ENCODE results near the gene ITGB4. TPM values are rescaled to one million over a fixed set of nuclear protein-coding genes. Genes with fewer than 3 reads are reported as not detected.

Gene ITGB4
- total and polyA plus RNA-seq, 2 of the 13 experiments (the other 11 are each of a cell fraction or from before 2014, with no cell fraction given), result 6.9 to 14.5 TPM

DNA sequence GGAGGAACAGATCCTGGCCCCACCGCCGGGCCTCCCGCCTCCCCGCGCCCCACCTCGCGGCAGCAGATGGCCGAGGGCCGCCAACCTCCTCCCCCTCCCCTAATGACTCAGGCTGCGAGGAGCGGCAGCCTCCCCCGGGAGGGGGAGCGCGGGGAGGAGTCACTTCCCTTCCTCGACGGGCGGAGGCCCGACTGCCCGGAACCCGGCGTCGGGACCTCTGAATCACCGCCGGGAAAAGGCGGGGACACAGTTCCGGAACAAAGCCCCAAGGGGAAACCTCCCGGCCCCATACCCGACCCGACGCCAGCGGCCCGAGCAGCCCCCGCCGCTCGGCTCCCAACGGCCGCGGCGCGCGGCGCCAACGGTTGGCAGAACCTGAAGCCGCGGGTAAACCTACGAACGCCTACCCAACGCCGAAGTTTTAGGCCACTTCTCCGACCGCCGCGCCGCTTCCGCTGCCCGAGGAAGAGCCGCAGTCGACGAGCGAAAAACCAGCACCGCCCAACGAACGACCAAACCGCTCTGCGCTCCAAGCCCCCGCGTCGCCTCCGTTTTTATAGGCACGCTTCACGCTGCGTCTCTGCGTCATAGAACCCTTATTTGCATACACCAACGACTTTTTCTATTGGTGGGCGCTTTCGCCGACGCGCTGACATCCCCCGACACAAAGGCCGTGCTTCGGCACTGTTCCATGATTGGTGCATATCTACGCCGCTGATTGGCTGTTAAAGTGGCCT lies 58.2 kb downstream of the ITGB4 start (continued):
- peak; percentile 96 for TF ChIP-seq ZNF563 (CRISPR knock-in tag; IDR thresholded peaks at IDR 0.05)
- TF ChIP-seq PHB2 (IDR thresholded peaks at IDR 0.05; ENCODE audit: partially characterized antibody), result no peak
- peak; percentile 87 for TF ChIP-seq FOSL2 (CRISPR knock-in tag; IDR thresholded peaks at IDR 0.05)
- TF ChIP-seq, protein P1, sequence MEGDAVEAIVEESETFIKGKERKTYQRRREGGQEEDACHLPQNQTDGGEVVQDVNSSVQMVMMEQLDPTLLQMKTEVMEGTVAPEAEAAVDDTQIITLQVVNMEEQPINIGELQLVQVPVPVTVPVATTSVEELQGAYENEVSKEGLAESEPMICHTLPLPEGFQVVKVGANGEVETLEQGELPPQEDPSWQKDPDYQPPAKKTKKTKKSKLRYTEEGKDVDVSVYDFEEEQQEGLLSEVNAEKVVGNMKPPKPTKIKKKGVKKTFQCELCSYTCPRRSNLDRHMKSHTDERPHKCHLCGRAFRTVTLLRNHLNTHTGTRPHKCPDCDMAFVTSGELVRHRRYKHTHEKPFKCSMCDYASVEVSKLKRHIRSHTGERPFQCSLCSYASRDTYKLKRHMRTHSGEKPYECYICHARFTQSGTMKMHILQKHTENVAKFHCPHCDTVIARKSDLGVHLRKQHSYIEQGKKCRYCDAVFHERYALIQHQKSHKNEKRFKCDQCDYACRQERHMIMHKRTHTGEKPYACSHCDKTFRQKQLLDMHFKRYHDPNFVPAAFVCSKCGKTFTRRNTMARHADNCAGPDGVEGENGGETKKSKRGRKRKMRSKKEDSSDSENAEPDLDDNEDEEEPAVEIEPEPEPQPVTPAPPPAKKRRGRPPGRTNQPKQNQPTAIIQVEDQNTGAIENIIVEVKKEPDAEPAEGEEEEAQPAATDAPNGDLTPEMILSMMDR (CRISPR knock-in tag; IDR thresholded peaks at IDR 0.05), result no peak
- TF ChIP-seq MLX (CRISPR knock-in tag; IDR thresholded peaks at IDR 0.05), result peak; percentile 61
- peak; percentile 67 for TF ChIP-seq SKI (IDR thresholded peaks at IDR 0.05; ENCODE audit: partially characterized antibody)
- TF ChIP-seq MTERF4 (CRISPR knock-in tag; IDR thresholded peaks at IDR 0.05), result peak; percentile 95
- peak; percentile 77; the same call in 1 of the 2 replicates for TF ChIP-seq NFATC3 (CRISPR knock-in tag; IDR thresholded peaks at IDR 0.05)
- TF ChIP-seq SIN3B (IDR thresholded peaks at IDR 0.05; ENCODE audit: low read length), result peak; percentile 65; the same call in 1 of the 2 replicates
- TF ChIP-seq RFXANK (CRISPR knock-in tag; IDR thresholded peaks at IDR 0.05), result peak; percentile 80; the same call in 1 of the 2 replicates
- TF ChIP-seq ONECUT2 (CRISPR knock-in tag; IDR thresholded peaks at IDR 0.05), result peak; percentile 55; the same call in 1 of the 2 replicates
- TF ChIP-seq ZBTB25 (CRISPR knock-in tag; IDR thresholded peaks at IDR 0.05), result peak; percentile 50
- TF ChIP-seq HMG20B (CRISPR knock-in tag; conservative IDR thresholded peaks at IDR 0.05), result peak; percentile 68
- TF ChIP-seq, protein P2, sequence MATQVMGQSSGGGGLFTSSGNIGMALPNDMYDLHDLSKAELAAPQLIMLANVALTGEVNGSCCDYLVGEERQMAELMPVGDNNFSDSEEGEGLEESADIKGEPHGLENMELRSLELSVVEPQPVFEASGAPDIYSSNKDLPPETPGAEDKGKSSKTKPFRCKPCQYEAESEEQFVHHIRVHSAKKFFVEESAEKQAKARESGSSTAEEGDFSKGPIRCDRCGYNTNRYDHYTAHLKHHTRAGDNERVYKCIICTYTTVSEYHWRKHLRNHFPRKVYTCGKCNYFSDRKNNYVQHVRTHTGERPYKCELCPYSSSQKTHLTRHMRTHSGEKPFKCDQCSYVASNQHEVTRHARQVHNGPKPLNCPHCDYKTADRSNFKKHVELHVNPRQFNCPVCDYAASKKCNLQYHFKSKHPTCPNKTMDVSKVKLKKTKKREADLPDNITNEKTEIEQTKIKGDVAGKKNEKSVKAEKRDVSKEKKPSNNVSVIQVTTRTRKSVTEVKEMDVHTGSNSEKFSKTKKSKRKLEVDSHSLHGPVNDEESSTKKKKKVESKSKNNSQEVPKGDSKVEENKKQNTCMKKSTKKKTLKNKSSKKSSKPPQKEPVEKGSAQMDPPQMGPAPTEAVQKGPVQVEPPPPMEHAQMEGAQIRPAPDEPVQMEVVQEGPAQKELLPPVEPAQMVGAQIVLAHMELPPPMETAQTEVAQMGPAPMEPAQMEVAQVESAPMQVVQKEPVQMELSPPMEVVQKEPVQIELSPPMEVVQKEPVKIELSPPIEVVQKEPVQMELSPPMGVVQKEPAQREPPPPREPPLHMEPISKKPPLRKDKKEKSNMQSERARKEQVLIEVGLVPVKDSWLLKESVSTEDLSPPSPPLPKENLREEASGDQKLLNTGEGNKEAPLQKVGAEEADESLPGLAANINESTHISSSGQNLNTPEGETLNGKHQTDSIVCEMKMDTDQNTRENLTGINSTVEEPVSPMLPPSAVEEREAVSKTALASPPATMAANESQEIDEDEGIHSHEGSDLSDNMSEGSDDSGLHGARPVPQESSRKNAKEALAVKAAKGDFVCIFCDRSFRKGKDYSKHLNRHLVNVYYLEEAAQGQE (IDR thresholded peaks at IDR 0.05; ENCODE audit: borderline replicate concordance in 1 of 2, low read depth in 1 of 2, low read length in 2 of 2), result peak in 1 of 2 experiments; percentile 78; a peak in 1 of 4 replicates
- TF ChIP-seq ZNF7 (CRISPR knock-in tag; IDR thresholded peaks at IDR 0.05), result 0 out of 2 replicates have a peak, but pooled peaks have one; percentile 28
- TF ChIP-seq, protein P3, sequence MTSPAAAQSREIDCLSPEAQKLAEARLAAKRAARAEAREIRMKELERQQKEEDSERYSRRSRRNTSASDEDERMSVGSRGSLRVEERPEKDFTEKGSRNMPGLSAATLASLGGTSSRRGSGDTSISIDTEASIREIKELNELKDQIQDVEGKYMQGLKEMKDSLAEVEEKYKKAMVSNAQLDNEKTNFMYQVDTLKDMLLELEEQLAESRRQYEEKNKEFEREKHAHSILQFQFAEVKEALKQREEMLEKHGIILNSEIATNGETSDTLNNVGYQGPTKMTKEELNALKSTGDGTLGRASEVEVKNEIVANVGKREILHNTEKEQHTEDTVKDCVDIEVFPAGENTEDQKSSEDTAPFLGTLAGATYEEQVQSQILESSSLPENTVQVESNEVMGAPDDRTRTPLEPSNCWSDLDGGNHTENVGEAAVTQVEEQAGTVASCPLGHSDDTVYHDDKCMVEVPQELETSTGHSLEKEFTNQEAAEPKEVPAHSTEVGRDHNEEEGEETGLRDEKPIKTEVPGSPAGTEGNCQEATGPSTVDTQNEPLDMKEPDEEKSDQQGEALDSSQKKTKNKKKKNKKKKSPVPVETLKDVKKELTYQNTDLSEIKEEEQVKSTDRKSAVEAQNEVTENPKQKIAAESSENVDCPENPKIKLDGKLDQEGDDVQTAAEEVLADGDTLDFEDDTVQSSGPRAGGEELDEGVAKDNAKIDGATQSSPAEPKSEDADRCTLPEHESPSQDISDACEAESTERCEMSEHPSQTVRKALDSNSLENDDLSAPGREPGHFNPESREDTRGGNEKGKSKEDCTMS (CRISPR knock-in tag; conservative IDR thresholded peaks at IDR 0.05), result peak; percentile 83; the same call in 1 of the 2 replicates
- TF ChIP-seq SOX6 (IDR thresholded peaks at IDR 0.05), result no peak
- TF ChIP-seq SOX6 (CRISPR knock-in tag; IDR thresholded peaks at IDR 0.05), result peak; percentile 79
- no peak for TF ChIP-seq ZNF703 (CRISPR knock-in tag; IDR thresholded peaks at IDR 0.05; ENCODE audit: borderline replicate concordance)
